SKM-1 (cell line): ENCODE measurements around the gene LRP8.

Experiments used
- DNase-seq: peaks from one replicate; lab custom pipeline; 2025; ENCODE audit not compliant: unreplicated experiment; lab: John Stamatoyannopoulos, UW

Gene LRP8

DNA sequence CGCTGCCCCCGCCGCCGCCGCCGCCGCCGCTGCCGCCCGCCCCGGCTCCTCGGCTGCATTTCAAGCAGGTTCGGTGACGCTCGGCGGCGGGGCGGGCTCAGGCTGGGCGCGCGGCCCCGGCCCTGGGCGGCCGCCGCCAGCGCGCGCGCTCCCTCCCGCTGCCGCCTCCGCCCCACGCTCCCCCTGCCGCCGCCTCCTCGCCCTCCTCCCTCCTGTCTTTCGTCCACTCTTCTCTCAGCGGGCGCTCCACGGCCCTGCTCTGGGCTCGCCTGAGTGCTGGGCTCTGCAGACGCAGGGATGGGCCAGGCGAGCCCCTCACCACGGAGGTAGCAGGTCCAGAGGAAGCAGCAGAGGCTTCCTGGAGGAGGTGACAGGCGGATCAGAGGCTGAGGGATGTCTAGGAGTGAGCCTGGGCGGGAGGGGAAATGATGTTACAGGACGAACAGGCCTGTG is at the start of gene LRP8:
Gene LRP8 (minus strand): TSS at position 62 of the 453 bp plus-strand sequence. CDS start 158 bp downstream, outside the sequence.
- DNase-seq = peak; percentile 64

DNA sequence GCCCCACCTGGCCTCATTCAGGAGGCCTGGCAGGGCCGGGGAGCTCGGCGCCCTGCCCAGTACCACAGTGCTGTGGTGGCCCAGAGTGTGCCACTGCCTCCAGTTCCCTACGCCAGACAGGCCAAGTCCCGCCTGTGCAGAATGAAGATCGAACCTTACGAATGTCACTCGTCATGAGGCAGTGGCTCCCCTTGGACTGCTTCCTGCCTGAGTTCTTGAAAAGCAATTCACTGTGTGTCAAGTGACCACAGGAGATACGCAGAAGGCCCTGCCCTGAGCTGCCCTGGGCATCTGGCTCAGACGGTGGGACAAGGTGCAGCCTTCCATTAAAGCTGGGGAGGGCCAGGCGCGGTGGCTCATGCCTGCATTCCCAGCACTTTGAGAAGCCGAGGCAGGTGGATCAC is 49.6 kb upstream of the LRP8 start:
- DNase-seq = no peak

DNA sequence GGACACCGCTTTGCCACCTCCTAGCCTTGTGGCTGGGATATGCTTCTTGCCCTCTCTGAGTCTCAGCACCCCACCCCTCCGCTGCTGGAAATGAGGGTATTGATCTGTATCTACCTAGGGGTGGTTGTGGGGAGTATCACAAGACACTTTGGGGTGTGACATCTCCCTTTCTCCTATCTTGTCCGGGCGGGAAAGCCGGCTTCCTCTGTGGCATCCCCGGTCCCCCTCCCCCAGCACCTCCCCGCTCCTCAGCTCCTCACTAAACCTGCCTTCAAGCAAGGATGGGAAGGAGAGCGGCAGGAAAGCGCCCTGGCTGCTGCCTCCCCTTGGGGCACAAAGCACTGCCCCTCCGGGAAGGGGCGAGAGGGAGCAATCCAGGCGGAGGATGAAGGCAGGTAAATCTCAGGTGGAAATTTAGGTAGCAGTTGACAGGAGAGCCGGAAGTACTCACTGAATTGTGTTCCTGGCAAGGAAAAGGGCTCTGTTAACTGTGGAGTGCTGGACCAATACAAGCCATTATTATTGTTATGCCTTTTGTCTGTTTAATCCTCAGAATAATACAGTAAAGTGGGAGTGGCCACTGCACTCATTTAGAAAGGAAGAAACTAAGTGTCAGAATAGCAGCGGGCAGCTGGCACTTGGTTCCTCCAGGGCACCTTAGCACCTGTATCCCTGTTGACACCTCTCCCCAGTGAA is 49.0 kb upstream of the LRP8 start:
- no peak for DNase-seq

DNA sequence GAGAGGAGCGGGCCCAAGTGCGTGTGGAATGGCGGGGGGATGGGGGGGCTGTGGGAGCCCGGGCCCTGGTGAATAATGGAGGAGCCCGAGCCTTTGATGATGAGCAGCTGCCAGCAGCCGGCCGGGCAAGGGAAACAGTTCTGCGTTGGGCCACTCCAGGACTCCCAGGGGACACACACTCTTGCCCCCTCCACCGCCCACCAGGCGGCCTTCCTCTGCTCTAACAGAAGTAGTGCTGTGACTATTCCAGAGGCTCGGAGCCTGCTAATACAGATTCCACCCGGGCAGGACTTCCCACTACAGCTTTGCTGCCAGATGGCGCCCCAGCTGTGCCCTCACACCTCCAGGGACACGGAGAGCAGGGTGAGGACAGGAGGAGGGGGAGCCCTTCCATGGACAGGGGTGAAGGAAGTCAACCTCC is 48.2 kb upstream of the LRP8 start:
- no peak for DNase-seq

DNA sequence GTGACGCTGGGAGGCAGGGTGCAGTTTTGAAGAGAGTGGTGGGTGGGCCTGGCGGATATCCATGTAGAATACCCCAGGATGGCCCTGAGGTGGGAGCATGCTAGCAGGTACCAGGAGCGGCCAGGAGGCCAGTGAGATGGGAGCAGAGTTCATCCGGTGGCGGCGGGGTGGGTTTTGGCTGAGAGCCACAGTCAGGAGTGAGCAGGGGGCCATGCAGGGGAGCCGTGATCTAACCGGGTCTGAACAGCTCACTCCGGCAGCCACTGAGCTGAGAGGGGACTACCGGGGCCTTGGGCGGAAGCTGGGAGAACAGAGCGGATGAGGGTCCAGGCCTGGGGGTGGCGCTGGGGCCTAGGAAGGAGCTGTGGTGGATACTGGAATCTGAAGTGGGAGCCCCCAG is 47.6 kb upstream of the LRP8 start:
- no peak for DNase-seq

DNA sequence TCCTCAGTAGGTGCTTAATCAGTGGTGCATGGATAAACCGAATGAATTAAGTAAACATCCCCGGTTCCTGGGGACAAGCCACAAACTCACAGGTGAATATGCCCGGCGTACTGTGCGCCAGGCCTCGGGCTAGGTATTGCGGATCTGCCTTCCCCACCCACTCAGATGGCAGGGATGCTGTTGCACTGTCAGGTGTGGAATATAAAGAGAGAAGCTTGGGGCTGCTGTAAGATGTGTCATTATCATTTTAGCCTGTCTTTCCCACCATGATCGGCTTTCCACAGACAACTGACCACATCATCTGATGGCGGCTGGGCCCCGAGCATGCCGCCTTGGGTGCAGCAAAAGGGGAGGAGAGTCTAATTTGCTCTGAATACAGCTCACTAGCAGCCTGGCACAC is 45.4 kb upstream of the LRP8 start:
- DNase-seq = no peak

DNA sequence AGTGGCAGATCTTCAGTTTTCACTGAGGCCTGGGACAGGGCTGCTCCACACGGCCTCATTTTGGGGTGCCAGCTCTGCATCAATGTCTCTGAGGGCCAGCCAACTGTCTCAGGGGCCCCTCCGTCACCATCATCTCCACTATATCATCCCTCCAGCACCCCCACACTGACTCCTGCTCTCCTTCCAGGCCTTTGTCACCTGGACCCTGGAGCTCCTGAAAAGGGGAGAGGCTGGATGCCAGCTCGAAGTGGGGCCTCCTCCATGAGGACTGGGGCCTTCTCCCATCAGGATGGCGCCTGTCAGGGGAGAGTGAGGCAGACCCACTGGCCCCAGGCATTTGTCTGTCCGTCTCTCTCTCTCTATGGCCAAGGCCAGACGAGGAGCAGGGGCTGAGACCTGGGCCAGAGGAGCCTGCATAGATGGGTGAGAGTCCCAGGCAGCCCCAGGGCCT is 44.7 kb upstream of the LRP8 start:
- DNase-seq = no peak

DNA sequence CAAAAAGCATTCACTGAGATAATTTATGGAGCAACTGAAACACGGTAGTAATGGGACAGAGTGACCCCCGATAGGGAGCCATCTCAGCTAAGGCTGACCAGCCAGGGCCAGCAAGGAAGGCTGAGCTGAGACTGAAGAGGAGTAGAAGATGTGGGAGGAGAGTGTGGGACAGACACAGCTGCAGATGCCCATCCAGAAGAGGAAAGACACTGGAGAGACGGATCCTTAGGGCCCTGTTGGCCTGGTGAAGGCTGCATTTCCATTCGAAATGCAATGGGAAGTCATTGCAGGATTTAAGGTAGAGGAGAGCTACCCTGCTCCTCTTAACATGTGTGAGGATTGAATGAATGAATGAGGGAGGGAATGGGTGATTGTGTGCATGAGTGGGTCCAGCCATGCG is 44.0 kb upstream of the LRP8 start:
- no peak for DNase-seq

DNA sequence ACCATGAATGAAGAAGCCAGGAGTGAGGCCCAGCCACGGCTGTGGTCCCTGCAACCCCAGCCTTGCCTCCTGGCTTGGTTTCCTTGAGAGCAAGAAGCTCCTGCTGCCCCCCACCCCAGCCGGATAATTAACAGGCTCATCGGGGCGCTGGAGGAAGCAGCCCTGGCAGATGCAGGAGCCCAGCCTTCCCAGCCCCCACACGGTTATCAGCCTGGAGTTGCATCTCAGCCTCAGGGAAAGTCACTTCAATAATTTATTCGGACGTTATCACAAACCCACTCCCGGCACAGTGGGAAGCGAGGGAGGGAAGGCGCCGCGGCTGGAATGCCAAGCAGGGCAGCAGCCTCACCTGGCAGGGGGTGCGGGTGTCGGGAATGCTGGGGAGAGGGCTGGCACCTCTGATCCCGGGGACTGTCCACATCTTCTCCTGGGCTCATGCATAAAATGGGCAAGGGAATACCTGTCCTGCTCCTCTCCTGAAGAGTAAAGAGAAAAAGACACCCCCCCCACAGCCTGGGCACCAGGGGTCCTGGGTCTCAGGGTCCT is 43.3 kb upstream of the LRP8 start:
- no peak for DNase-seq

DNA sequence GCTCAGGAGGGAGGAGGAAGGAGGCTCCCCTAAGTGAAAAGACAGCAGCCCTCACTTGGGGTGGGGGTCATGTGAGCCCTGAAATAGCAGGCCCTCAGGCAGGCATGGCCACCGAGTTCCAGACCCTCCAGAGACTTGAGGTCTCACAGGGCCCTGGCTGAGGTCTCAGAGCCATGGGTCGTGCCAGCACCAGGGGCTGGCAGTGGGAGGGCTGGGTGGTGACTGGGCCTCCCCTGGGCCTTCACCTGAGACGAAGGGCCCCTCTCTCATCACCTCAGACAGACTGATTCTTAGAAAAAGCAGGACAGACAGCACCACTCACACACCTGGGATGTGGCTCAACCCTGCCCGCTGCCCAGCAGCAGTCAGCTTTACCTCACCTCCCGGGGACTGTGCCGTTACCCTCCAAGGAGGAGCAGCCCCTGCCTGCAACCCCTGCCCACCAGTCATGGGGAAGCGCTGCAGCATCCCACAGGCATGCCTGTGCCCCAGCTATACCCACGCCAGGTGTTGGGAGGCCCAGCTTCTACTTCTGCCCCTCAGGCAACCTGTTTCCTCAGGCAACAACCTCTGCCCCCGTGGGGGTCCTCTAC is 42.6 kb upstream of the LRP8 start:
- DNase-seq = no peak

DNA sequence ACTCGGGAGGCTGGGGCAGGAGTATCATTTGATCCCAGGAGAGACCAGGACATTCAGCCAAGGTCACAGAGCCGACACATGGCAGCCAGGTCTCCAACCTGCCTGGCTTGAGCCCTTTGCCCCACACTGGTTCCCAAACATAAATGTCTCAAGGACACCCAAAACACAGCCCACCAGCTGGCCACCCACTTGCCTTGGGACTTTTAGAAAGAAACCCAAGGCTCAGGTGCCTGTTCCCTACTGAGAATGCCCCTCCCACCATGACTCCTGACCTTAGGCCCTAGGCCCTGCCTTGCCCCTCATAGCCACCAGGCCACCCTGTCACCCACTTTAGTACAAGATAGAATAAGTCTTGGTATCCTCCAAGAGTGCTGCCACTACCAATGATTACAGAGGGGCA is 41.9 kb upstream of the LRP8 start:
- no peak for DNase-seq

DNA sequence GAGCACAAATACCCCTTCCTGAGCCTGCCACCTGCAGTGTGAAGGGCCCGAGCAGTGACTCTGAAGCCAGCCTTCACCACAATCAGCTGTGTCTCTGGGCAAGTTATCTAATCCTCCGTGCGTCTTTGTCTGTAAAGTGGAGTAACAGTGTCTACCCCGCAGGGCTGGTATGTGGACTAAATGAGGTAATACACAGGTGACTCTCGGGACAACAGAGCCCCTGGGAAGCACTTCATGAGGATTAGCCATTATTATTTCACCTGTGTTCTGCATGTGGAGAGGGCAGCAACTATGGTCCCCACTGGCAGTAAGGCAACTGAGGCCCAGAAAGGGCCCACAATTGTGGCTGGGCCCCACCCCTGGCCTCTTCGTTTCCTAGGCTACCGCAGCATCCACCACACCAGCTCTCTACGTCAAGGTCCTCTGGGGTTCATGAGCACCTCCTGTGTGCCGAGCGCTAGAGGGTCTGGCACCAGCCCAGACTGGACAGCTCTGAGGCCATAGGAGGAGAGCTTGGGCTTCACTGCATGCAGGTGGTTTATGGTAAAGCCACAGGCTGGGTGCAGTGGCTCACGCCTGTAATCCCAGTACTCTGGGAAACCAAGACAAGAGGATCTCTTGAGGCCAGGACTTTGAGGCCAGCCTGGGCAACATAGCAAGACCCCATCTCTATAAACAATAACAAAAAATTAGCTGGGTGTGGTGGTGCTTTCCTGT is 41.3 kb upstream of the LRP8 start:
- DNase-seq = no peak

DNA sequence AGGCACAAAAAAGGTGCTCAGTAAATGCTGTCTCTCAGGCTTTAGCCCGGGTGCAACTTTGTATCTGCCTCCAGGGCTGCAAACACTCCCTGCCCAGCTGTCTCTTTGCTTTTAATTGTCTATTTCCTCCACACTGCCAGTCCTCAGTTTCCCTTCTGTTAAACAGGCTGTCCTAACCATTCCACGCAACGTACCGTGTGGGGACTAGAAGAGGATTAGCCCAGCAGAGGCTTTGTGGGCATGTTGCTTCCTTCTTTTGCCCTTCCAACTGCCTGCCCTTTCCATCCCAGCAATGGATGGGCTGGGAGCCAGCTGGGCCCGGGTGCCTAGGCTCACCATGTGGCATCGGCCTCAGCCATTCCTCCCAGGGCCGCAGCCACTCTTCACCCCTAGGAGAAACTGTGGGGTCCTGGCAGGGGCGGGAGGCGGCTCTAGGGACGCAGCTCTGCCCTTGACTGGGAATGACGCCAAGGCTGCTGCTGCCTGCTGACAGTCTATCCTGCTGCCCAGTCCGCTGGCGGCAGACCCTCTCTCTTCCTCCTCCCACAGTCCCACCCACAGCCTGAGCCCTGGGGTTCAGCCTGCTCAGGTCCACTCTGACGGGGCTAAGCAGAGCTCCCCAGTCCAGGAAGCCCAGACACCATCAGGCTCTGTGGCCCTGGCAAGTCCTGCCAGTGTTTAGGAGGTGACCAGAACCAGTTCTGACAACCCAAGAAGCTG is 40.6 kb upstream of the LRP8 start:
- no peak for DNase-seq

DNA sequence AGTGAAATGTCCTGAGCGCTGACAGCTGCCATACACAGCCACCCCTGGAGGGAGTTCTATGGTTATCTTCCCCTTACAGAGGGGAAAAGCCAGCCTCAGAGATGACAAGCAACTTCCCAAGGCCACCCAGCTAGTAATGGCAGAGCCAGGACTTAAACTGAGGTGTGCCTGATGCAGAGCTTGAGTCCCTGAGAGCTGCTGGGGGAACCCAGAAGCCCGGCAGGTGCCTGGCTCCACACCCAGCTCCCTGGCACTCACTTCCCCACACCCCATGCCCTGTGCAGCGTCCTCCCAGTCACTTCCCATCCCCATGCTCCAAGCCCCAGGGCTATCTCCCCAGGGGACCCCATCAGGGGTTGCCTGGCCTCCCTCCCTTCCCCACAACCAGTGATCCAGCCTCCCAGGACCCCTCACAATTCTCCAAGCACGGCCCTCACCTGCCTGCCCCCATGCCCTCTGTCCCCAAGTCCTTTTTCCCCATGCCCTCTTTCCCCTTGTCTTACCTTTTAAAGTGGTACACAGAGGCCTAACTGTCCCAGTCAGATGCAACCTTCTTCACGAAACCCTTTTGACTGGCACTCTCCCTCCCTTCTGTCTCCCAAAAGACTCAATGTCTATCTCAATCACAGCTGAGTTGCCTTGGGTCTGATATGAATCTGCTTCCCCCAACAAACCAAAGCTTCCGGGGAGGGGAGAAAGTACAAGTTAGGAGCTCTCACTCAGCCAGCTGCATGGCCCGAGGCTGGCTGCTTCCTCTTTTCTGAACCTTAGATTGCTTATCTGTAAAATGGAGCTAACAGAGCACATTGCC is 39.8 kb upstream of the LRP8 start:
- peak; percentile 47 for DNase-seq

DNA sequence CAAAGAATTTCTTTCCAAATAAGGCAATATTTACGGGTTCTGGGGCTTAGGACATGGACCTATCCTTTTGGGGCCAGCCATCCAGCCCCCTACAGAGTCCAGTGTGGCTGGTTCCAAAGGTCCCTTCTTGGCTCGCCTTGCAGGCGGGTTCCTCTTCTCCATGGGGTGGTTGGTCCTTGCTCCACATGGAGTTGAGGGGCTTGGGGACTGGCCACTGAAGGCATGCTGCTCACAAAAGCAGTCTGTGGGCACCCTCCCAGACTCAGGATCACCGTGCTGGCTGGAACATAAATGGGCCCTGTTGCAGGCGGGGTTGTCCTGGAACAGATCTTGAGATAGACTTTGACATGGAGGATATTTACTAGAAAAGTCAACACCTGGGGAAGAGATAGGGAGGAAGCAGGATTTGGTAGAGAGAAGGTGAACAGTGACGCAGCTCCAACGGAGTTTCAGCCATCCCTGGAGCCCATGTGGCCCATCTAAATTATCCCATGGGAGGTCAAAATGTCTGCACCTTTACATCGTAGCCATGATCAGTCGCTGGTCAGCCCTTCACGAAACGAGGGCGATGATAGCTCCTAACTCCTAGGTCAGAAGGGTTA is 39.1 kb upstream of the LRP8 start:
- DNase-seq = no peak

DNA sequence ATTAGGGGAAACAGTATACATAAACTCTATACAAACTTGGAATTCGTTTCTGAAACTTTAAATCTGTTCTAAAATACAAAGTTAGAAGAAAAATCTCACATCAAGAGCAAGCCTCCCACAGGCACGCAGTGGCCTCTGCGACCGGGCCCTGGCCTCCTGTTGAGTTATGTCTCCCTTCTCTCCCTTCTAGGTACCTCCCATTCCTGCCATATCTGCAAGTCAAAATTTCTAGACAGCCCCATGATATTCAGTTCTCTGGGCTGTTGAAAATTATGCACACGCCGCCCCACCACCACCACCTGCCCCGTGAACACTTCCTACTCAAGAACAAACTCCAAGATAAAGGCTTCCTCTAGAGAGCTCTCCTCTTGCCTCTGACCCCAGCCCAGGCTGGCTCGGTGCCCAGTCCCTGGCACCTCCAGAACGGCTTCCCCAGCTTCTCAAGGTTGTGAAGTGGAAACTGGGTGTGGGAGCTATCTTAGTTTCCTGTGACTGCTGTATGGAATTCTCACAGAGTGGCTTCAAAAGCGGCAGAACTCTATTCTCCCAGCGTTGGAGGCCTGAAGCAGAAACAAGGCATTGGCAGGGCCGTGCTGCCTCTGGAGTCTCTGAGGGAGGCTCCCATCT is 37.7 kb upstream of the LRP8 start:
- no peak for DNase-seq

DNA sequence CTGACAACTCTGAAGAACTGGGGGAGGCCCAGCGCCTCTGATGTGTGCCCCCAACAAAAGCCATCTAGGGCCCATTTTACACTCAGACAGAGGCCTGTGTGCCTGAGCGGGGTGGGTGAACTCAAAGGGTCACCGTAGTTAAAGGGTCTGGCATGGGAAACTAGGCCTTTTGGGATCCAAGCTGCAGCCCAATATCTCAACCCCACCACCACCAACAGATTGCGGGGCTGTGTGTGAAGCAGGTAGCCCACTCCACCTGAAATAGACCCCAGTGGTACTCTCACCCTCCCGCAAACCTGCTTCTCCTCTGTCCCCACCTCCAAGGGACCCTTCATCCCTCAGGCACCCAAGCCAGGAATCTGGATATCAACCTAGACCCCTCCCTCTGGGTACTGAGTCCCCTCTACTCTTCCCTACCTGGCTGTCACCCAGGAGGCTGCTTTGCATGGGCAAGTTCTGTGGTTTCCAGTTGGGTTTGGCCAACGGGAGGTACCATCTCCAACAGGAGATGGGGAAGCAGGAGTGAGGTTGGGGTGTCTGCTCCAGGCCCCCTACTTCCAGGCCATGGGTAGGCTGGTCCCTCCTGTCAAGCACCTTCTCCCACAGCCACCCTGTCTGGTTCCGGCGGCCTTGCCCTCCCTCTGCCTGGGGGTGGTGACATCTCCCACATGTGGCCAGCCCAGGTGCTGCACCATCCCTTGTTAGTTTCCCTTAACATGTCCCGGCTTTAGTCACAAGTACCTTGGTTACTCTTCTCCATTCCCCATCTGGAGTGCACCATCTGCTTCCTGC is 35.2 kb upstream of the LRP8 start:
- no peak for DNase-seq

DNA sequence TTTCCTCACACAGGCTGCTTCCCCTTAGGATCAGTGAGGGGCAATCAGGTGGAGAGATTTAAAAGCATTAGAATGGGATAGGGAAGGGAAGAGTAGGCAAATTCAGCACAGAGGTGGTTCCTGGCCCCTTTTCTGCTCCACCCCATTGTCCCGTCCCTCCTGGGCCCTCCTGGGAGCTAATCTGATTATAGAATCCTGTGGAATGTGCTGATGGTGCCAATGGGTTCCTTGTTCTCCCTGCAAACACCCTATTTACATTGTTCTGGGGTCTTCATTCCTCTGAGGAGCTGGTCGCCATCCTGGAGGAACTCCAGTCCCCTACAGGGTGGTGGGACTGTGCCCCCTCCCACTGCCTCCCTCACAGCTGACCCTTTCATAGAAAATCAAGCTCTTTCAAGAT is 34.4 kb upstream of the LRP8 start:
- no peak for DNase-seq

DNA sequence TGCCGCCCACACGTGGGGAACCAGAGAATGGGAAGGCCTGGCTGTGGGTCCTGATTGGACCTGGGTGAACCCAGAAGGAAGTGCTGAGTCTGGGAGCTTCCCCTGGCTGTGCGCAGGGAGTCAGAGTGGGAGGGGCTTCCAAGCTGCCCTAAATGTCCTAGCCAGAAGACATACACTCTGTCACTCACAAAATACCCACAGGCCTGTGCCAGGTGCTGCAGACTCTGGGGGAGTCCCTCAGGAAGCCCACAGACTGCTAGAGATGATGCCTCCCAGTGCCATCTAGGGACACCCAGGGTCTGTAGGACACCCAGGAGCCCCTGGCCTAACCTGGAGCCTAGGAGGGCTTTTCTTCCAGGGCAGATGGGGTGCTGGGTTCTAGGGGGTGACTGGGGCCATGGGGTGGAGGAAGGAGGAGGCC is 33.7 kb upstream of the LRP8 start:
- no peak for DNase-seq
